GM18517 (cell line): ENCODE results near the gene DNM2.
"Not testable (repeated sequence)": the region's sequence is repeated elsewhere in the genome, so short reads cannot be mapped to it uniquely, and the experiment has no call there.

ENCODE experiments used
- ATAC-seq: cut with Tn5 transposase; IDR thresholded peaks from one replicate; pipeline ENCODE4 v1.9.1; 2021; ENCODE audit warnings: mild to moderate bottlenecking, moderate library complexity; ENCODE audit not compliant: unreplicated experiment

The DNM2 gene

DNA sequence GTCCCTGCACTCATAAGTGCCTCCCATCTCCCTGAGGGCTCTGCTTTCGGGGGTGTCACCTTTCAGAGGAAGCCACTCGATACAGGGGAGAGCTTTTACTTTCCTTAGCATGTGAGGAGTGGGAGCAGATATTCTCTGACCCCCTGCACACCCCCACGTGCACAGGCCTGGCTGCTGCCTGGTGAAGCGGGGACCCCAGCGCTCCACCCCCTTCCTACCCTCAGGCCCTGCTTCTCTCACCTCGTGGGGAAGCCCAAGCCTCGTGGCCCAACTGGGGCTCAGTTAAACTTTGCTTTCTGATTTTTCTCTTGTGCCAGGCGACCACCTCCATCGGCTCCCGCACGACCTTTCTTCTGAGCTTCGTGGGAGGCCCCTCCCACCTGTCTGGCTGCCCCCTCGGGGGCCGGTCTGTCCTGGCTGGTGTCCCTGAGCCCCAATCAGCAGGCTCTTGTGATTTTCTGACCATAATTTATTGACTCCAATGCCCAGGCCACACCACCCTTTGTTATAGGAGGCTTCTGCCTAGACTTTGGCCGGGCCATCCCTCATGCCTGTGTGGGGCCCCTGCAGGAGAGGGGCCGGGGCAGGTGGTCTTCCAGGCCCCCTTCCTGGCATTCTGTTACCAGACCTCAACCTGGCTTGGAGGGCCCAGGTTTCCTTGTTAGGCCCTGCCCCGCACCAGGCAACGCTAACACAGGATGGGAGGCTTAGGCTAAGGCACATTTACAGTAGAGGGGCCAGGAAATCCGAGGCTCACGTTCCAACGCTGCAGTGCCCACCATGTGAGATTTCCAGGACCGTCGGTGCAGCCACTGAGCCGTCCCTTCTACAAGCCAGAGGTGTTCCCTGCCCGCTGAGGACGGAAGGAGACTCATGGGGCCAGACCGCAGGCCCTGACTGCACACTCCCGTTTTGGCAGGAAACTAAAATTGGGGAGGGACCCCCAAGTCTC, 114.4 kb downstream of the DNM2 start:
- ATAC-seq: no peak

DNA sequence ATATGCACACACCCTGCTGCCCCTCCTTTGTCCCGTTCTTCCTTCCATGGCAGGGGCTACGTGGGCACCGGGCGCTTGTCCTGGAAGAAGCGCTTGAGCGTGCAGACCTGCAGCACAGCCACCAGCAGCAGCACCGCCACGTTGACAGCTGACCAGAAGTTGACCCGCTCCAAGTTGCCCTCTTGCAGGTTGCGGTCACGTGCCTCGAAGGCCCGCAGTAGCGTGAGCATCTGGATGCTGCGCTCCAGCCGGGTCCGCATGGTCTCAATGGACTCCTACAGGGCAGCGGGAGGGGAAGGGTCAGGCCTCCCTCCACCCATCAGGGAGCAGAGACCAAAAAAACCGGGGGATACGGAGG, 115.0 kb downstream of the DNM2 start:
- no peak for ATAC-seq

DNA sequence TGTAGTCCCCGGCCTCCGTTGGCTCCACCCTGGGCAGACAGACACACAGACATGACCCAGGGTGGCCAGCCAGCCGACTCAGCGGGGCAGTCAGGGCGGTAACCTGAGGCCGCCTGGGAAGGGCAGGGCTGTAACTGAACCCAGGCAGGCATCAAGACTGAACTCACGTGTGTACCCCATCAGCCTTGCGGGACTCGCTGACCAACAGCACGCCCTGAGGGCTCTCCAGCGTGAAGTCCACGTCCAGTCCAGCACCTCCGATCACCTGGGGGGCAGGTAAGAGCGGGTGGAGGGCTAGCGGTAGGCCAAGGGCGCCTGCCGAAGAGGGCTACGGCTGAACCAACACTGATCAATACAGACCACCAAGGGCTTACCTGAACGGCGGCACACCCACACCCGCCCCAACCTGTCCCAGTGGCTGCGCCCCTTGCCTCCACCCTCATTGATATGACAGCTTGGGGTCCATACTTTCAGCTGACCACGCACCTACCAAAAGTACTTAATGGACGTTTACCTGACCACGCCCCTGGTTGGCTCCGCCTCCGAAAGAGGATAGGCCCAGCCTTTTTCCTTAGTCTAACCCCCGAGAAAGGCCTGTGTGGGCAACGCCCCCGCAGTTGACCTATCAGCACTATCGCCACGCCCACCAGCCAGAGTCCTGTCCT, 117.3 kb downstream of the DNM2 start:
- ATAC-seq: no peak

DNA sequence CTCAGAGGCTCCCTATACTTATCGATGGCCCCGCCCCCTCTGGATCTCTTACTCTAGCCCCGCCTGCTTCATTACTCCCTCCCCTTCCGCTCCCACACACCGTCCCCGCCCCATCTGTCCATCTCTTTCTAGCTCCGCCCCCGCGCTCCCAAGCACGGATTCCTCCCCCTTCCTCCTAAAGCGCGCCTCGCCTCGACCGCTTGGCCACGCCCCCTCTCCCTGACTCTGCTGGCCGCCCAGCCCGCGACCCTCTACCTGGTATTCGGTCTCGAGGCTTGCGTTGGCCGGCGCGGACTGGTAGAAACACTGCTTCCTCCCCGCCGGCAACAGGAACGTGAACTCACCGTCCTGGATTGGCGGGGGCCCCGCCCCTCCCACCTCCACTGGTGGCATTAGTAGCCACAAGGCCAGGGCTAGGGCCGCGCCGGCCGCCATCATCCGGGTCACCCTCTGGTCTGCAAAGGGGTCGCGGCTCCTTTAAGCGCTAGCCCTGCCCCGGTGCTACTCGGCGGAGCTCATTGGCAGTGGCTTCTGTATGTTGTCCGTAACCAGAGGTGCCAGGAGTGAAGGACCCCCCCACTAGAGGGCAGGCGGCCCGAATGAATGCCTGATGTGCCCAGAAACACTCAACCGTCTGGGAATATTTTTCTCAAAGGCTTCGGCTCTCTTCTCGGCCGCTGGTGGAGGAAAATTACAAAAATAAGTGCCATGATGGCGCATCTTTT, 118.0 kb downstream of the DNM2 start, which contains the start of gene TMED1:
TMED1 (minus strand) TSS at position 459 of the 725 bp plus-strand sequence; CDS start at position 438, 21 bp downstream.
- peak; percentile 72 for ATAC-seq

DNA sequence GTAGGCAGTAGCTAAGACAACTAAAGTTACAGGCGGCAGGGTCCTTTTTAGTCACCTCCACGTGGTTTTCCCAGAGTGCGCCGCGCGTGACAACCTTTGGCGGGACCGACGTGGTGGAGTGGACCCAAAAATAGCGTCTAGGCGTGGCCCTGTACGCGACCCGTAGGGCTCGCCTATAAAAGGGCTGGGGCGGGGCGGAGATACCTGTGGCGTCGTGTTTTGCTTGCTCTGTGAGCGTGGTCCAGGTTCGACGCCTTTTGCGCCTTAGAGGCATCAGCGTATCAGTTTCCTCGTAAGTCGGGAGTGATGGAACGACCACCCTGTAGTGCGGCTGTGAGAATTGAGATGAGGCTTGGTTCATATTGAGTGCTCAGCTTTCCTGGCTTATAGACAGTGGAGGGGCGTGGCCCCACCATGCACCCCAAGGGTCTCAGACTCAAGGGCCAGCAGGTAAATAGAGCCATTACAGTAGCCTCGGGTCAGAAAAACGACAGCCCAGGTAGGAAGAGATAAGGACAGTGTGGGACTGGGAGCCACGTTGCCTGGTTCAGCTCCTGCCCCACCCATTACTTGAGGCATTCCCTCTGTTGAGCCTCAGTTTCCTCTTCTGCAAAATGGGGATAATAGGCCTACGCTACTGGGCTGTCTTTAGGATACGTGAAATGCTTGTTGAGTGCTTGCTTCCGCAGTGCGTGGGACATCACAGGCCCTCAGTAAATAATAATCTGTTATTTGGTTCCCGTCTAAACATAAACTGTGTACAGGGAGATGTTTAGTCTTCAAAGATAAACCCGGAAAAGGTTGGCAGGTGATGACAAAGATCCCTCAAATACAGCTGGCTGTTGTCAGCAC, 118.8 kb downstream of the DNM2 start:
- ATAC-seq: no peak

DNA sequence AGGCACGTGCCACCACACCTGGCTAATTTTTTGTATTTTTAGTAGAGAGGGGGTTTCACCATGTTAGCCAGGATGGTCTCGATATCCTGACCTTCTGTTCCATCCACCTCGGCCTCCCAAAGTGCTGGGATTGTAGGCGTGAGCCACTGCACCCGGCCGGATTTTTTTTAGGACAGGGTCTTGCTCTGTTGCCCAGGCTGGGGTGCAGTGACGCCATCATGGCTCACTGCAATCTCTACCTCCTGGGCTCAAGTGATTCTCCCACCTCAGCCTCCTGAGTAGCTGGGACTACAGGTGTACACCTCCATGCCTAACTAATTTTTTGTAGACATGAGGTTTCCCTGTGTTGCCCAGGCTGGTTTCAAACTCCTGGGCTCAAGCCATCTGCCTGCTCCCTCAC, 119.8 kb downstream of the DNM2 start:
- not testable (repeated sequence) for ATAC-seq

- ATAC-seq: no peak
Observed at GRCh38 chr19:10838377-10838776, 120.5 kb downstream of the DNM2 start.

DNA sequence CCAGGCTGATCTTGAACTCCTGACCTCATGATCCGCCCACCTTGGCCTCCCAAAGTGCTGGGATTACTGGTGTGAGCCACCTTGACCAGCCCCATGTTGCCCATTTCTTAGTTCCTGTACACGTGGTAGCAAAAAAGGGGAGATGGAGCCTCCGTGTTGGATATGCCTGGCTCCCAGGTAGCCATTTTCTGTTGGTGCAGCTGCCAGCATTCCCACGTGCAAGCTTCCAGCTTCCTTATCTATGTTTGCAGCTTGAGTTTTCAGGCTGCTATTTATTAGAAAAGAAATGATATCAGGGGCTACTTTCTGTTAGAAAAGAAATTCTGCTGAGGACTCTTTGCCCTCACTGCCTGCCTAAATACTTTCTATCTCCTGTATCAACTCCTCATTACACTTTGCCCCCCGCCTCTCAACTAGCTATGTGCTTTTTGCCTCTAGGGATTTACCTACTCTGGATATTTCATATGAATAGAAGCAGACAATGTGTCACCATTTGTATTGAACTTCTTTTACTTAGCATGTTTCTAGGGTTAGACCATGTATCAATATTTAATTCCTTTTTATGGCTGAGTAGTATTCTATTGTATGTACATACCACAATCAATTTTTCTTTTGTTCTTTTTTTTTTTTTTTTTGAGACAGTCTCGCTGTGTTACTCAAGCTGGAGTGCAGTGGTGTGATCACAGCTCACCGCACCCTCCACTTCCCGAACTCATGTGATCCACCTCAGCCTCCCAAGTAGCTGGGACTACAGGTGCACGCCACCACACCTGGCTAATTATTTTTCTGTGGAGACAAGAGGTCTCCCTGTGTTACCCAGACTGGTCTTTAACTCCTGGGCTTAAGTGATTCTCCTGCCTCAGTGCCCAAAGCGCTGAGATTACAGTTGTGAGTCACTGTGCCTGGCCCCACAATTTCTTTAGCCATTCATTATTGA, 121.5 kb downstream of the DNM2 start:
- no peak for ATAC-seq

- no peak for ATAC-seq
Observed at GRCh38 chr19:10842788-10843187, 124.9 kb downstream of the DNM2 start.

DNA sequence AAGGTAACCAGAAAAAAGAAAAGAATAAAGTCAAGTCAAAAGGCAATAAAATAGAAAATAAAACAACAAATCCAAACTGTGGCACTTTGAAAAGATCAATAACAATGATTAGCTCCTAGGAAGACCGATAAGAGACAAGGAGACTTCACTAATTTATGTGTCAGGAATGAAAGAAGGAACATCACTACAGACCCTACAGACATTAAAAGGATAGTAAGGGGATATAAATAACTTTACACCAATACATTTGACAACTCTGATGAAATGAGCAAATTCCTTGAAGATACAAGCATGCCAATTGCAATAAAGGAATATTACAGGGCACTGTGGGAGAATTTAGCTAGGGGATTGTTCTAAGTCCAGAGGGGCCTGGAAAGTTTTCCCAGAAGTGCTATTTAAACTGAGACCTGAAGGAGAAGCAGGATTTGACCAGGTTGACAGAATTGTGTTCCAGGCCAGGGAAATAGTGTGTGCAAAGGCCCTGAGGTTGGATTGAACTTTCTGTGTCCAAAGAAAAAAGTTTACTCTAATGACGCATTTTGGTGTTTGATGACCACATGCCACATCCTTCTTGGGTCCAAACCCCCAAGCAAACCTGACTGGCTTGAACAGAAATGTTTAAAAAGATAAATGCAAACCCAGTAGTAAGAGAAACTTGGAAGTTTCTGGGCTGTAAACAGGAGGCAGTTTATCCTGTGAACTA, 128.8 kb downstream of the DNM2 start:
- ATAC-seq: no peak

DNA sequence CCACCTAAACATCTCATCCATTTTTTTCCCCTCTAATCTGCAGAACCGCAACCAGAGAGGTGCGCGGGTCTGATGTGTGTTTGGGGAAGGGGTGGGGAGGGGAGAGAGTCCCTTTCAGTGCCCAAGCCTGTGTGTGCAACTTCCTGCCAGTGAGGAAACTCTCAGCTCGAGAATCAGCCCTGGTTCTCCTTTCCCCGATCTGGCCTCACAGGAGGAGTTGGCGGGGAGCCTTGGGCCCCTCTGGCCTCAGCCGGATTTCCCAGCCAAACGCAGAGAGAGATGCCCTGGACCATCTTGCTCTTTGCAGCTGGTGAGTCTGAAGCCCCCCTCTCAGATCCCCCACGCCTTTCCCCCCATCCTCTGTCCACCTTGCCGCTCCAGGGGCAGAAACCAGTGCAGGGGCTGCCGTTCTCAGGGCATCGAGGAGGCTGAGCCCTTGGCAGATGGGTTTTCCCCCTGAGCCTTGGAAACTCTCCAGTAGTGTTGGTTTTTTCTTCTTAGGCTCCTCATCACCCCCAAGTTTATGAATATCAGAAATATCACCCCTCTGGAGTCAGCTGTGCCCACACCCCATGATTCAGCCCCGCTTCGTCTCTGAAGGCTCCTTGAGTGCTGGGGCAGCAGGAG, 130.5 kb downstream of the DNM2 start, which contains the start of gene C19orf38:
C19orf38 (plus strand) TSS at position 186 of the 627 bp plus-strand sequence; CDS start at position 280, 94 bp downstream.
- ATAC-seq: no peak

- ATAC-seq: no peak
Observed at GRCh38 chr19:10850631-10851030, 132.8 kb downstream of the DNM2 start.

- no peak for ATAC-seq
Observed at GRCh38 chr19:10852098-10852800, 134.4 kb downstream of the DNM2 start.

GRCh38 chr19:10852941-10853340, 135.1 kb downstream of the DNM2 start:
- no peak for ATAC-seq

DNA sequence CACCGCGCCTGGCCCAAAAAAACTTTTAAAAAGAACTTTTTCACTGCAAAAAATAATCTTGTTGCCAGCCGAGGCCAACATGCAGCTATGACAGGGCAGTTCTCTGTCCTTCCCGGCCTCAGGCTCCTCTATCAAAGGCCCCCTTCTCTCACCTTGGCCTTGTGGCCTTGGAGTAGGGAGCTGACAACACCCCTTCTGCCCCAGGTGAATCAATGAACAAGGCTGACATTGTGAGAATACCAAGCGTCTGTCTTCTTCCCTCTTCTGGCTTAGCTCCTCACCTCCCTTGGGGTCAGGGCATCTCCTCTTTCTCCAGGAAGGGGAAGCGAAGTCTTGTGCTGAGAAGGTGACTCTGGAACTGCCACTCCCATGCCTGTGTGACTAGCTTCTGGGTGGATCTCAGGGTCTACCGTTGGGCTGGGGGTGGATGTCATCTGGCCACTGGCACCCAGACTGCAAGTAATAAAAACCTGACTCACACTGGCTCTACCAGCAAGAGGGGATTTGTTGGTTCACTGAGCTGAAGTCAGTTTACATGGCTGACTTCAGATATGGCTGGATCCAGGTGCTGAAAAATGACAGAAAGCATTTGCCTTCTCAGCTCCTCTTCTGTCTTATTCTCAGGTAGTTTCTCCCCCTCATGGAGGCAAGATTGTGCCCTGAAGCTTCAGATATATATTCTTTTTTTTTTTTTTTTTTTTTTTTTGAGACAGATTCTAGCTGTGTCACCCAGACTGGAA, 136.6 kb downstream of the DNM2 start:
- no peak for ATAC-seq

DNA sequence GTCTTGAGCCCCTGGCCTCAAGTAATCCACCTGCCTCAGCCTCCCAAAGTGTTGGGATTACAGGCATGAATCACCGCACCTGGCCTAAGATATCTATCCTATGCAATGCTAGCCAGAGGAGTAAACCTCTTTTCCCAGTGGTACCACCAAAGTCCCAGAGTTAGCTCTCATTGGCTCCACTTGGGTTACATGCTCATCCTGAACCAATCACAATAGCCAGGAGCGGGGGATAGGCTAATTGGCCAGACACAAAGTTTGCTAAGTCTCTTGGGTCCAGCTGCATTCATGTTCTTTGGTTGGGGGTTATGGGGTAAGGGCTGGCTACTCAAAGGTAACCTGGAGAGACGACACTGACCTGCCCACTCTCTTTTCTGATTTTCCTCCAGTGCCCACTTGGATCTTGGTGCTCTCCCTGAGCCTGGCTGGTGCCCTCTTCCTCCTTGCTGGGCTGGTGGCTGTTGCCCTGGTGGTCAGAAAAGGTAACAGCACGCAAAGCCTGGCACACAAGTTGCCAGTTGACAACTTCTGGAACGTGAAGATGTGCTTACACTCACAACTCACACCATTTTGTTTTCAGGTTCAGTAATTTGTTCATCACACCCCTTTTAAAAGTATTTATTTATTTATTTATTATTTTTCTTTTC, 138.1 kb downstream of the DNM2 start:
- ATAC-seq: no peak
